Activated CD4-positive, alpha-beta T cell treated with anti-CD3 and anti-CD28 coated beads, Interleukin-2, amount 10 ng/mL, durations not matched to agents 7 days and 5 days (primary cell): ENCODE measurements around the gene IGSF3. TPM values are rescaled to one million over a fixed set of nuclear protein-coding genes. Genes with fewer than 3 reads are reported as not detected.
A peak's percentile ranks its signal among the peaks of the same experiment; 100 is the strongest.
"Not testable (repeated sequence)": the region's sequence is repeated elsewhere in the genome, so short reads cannot be mapped to it uniquely, and the experiment has no call there.

Experiments
- CTCF ChIA-PET: fragments of 350-600 bp; sonication (Branson Sonifier 250); formaldehyde crosslinking; loops from one replicate; lab custom pipeline; 2021; ENCODE audit warnings: antibody characterized with exemption; lab: Charles Lee
- POLR2A ChIA-PET: fragments of 350-600 bp; sonication (Branson Sonifier 250); formaldehyde crosslinking; loops from one replicate; lab custom pipeline; 2021; ENCODE audit warnings: antibody characterized with exemption; lab: Charles Lee
- DNase-seq: peaks from one replicate; pipeline ENCODE4 v3.0.0-alpha.2; 2020
- H3K27ac Mint-ChIP-seq: one replicate; pipeline ENCODE4 v1.8.0; 2021; ENCODE audit warnings: mild to moderate bottlenecking, moderate library complexity, mixed read lengths
- H3K27me3 Mint-ChIP-seq: one replicate; pipeline ENCODE4 v1.8.0; 2021; ENCODE audit warnings: mixed read lengths
- H3K36me3 Mint-ChIP-seq: one replicate; pipeline ENCODE4 v1.8.0; 2021; ENCODE audit warnings: low read depth, mixed read lengths
- H3K4me1 Mint-ChIP-seq: one replicate; pipeline ENCODE4 v1.8.0; 2021; ENCODE audit warnings: mixed read lengths
- H3K4me3 Mint-ChIP-seq: one replicate; pipeline ENCODE4 v1.8.0; 2021; ENCODE audit warnings: mild to moderate bottlenecking, moderate library complexity, mixed read lengths
- H3K9me3 Mint-ChIP-seq: one replicate; pipeline ENCODE4 v1.8.0; 2021; ENCODE audit warnings: mixed read lengths
- total RNA-seq, 2 experiments: library from RNA; stranded (reverse); gene quantifications; one replicate each; pipeline ENCODE4 v1.2.3, GENCODE V29; 2021

IGSF3 gene
- total RNA-seq, 2 experiments from 2014 or later: 0.35 to 0.77 TPM

DNA sequence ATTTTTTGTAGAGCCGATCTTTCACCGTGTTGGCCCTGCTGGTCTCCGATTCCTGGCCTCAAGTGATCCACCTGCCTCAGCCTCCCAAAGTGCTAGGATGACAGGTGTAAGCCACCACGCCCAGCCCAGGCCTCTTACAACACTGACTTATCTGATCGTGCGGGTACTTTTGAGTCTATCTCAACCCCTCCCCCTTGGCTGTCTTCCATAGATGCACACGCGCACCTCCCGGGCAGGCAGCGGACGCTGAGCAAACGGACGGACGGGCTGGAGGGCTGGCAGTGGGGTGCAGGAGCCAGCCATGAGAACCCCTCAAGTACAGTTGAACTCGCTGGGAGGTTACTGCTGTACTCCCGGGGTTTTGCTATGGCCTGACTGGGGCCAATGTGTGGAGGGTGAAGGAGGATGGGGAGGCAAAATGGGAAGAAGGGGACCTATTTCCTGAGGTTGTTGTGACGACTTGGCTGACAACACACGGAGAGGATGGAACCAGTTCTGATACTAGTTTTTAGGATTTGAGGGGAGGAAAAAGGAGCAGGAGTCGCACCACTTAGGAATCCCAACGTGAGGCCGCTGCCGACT lies 97.7 kb downstream of the IGSF3 start:
- peaks cover 59% of the 10 kb centered on the region for H3K4me1 Mint-ChIP-seq
- H3K27ac Mint-ChIP-seq: peak overlapping the region; percentile 82
- peaks cover 34% of the 10 kb centered on the region for H3K36me3 Mint-ChIP-seq
- H3K9me3 Mint-ChIP-seq: peaks cover 3% of the 10 kb centered on the region
- POLR2A ChIA-PET: no interaction called here
- H3K27me3 Mint-ChIP-seq: peaks cover 3% of the 10 kb centered on the region
- CTCF ChIA-PET: interaction anchor here (0.6 to 1.1 kb wide), 8 partner anchors 12 to 525 kb away, joined by 3 to 7 read pairs (median 4); no protein-coding TSS in a partner anchor
- peak overlapping the region; percentile 82 for H3K4me3 Mint-ChIP-seq
- peak; percentile 36 for DNase-seq

DNA sequence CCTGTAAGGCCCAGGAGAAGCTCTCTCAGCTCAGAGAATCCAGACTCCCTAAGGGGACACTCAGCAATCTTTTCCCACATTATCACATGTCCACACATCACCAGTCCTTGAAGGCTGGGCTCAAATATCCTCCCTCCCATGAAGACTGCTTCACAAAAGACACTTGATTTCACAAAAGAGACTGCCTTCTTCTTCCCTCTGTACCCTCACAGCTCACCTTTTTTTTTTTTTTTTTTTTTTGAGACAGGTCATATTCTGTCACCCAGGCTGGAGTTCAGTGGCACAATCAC lies 98.2 kb downstream of the IGSF3 start:
- ChIA-PET POLR2A (interaction anchor here (0.8 kb wide), 1 partner anchor 55 kb away, joined by 3 read pairs; no protein-coding TSS in a partner anchor), CTCF (interaction anchor here (0.6 to 1.1 kb wide), 9 partner anchors 11 to 526 kb away, joined by 3 to 7 read pairs (median 3); no protein-coding TSS in a partner anchor)
- H3K27ac Mint-ChIP-seq: peak overlapping the region; percentile 82
- no peak for DNase-seq
- H3K9me3 Mint-ChIP-seq: peaks cover 7% of the 10 kb centered on the region
- peaks cover 38% of the 10 kb centered on the region for H3K36me3 Mint-ChIP-seq
- peak overlapping the region; percentile 82 for H3K4me3 Mint-ChIP-seq
- H3K27me3 Mint-ChIP-seq: peaks cover 3% of the 10 kb centered on the region
- H3K4me1 Mint-ChIP-seq: peaks cover 56% of the 10 kb centered on the region

DNA sequence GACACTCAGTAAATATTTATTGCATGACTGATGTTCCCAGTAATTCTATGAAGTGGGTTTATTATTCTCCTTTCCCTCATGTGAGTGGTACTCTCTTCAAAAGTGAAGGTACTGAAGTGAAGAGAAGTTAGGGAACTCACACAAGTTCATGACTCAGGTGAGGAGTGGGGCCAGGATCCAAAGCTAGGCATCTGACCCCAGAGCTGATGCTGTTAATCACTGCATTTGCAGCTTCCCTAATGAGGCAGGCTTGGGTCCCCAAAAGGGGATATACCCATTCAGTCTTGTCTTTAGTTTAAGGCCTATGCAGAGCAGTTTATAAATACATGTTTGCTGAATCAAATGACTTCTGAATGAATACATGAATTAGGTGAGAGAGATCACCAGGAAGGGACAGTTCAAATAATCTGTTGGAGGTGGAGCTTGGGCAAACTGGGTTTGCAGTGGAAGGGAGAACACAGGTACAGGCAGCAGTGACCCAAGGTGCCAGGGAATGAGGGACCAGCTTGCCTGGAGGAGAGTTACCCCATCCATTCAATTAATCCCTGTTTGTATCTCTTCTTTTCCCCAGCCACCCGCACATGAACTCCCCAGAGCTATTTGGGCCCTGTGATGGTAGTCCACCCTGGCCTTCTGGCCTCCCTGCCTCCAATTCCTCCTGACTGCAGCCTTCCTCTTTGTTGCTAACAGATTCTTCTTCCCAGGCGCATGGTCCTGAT lies 98.7 kb downstream of the IGSF3 start:
- ChIA-PET CTCF (interaction anchor here (0.6 to 1.1 kb wide), 8 partner anchors 11 to 288 kb away, joined by 3 to 7 read pairs (median 3); no protein-coding TSS in a partner anchor), POLR2A (interaction anchor here (0.8 kb wide), 1 partner anchor 54 kb away, joined by 3 read pairs; no protein-coding TSS in a partner anchor)
- peak overlapping the region; percentile 82 for H3K4me3 Mint-ChIP-seq
- DNase-seq: no peak
- H3K27me3 Mint-ChIP-seq: peaks cover 3% of the 10 kb centered on the region
- H3K27ac Mint-ChIP-seq: peak overlapping the region; percentile 82
- peaks cover 43% of the 10 kb centered on the region for H3K36me3 Mint-ChIP-seq
- H3K4me1 Mint-ChIP-seq: peaks cover 55% of the 10 kb centered on the region
- peaks cover 13% of the 10 kb centered on the region for H3K9me3 Mint-ChIP-seq

DNA sequence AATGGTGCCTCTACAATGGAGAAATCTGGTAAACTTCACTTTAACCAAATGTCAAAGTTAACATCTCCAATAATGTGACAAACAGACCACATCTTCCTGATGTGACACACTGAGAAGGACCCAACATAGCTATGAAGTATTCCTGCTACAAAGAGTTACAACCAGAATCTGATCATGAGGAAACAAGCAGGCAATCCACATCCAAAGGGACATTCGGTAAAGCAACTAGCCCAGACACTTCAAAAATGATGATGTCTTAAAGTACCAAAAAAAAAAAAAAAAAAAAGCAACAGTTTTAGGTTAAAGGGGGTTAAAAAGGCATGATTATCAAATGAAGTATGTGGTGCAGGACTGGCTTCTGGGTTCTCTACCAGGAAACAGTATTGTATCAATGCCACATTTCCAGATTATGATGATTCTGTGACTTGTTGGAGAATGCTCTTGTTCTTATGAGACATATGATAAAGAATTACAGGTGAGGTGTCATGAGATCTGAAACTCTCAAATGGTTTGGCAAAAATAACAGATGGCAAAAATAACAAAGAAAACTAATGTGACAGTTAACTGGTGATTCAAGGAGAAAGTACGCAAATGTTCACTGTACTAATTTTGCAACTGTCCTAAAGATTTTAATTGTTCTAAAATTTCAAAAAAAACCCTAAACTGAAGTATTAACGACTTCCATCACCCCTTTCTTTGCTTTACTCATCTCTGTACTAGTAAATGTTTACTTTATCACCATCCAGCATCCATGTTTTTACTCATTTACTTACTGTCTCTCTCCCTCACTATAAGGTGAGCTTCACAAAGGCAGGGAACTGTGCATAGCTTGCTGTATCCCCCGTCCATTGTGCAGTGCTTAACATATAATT lies 99.5 kb downstream of the IGSF3 start:
- POLR2A ChIA-PET: no interaction called here
- H3K4me3 Mint-ChIP-seq: no peak overlapping the region
- H3K4me1 Mint-ChIP-seq: peaks cover 56% of the 10 kb centered on the region
- no peak overlapping the region for H3K27ac Mint-ChIP-seq
- peaks cover 20% of the 10 kb centered on the region for H3K9me3 Mint-ChIP-seq
- CTCF ChIA-PET: interaction anchor here (0.6 to 1.2 kb wide), 4 partner anchors 12 to 542 kb away, joined by 3 read pairs; no protein-coding TSS in a partner anchor
- H3K27me3 Mint-ChIP-seq: peaks cover 3% of the 10 kb centered on the region
- no peak for DNase-seq
- H3K36me3 Mint-ChIP-seq: peaks cover 51% of the 10 kb centered on the region

DNA sequence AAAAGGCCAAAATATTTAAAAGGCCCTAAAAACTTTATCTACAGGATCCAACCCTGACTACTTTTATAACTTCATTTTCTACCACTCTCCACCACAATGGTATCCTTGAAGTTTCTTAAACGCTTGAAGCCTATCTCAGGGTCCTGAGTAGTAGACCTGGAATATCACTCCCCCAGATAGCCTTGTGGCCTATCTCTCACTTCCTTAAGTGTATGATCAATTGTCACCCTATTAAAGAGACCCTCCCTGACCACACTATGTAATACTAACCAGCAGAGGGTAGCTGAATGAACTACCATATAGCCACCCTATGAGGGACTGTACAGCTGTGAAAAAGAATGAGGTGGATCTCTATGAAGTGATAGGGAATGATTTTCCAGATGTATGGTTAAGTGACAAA lies 102.3 kb downstream of the IGSF3 start:
- peaks cover 63% of the 10 kb centered on the region for H3K36me3 Mint-ChIP-seq
- ChIA-PET CTCF (no interaction called here), POLR2A (interaction anchor here (0.5 kb wide), 1 partner anchor 175 kb away, joined by 3 read pairs; no protein-coding TSS in a partner anchor)

DNA sequence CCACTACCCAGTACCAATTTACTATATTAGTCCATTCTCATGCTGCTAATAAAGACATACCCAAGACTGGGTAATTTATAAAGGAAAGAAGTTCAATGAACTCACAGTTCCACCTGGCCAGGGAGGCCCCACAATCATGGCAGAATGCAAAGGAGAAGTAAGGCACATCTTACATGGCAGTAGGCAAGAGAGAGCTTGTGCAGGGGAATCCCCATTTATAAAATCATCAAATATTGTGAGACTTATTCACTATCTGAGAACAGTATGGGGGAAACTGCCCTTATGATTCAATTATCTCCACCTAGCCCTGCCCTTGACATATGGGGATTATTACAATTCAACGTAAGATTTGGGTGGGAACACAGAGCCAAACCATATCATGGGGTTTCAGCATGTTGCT lies 103.1 kb downstream of the IGSF3 start:
- no peak overlapping the region for H3K27ac Mint-ChIP-seq
- peaks cover 28% of the 10 kb centered on the region for H3K9me3 Mint-ChIP-seq
- ChIA-PET CTCF (interaction anchor here (0.8 kb wide), 1 partner anchor 66 kb away, joined by 3 read pairs; no protein-coding TSS in a partner anchor), POLR2A (no interaction called here)
- no peaks in the 10 kb centered on the region for H3K27me3 Mint-ChIP-seq
- H3K36me3 Mint-ChIP-seq: peaks cover 57% of the 10 kb centered on the region
- no peak for DNase-seq
- no peak overlapping the region for H3K4me3 Mint-ChIP-seq
- H3K4me1 Mint-ChIP-seq: peaks cover 61% of the 10 kb centered on the region

More for the DNA sequence above, 102.3 kb downstream of the IGSF3 start:
- Mint-ChIP-seq H3K4me3 (no peak overlapping the region), H3K27ac (no peak overlapping the region), H3K4me1 (peaks cover 64% of the 10 kb centered on the region), H3K9me3 (peaks cover 28% of the 10 kb centered on the region), H3K27me3 (no peaks in the 10 kb centered on the region)
- no peak for DNase-seq

DNA sequence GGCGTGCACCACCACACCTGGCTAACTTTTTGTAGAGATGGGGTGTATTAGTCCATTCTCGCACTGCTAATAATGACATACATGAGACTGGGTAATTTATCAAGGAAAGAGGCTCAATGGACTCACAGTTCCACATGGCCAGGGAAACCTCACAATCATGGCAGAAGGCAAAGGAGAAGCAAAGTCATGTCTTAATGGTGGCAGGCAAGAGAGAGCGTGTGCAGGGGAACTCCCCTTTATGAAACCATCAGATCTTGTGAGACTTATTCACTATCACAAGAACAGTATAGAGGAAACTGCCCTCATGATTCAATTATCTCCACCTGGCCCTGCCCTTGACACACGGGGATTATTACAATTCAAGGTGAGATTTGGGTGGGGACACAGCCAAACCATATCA lies 105.1 kb downstream of the IGSF3 start:
- H3K27me3 Mint-ChIP-seq, H3K4me3 Mint-ChIP-seq, DNase-seq, POLR2A ChIA-PET, H3K27ac Mint-ChIP-seq: not testable (repeated sequence)
- CTCF ChIA-PET: interaction anchor here (0.6 kb wide), 1 partner anchor 203 kb away, joined by 3 read pairs; no protein-coding TSS in a partner anchor
- Mint-ChIP-seq H3K9me3 (peaks cover 28% of the 10 kb centered on the region), H3K4me1 (peaks cover 60% of the 10 kb centered on the region), H3K36me3 (peaks cover 49% of the 10 kb centered on the region)

DNA sequence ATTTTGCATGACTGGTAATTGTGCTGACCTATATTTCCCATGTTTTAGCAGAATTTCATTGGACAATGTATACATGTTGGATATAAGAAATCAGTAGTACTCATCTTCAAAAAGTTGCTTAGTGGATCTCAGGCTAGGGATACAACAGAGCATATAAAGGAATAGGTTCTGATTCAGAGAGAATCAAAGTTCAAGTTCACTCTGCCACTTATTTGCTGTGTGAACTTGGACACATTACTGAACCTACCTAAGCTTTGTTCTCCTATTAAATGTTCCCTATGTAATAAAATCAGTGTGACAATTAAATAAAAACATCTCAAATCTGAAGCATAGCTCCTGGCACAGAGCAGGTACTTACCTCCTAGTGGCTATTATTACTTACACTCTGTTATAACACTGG lies 106.0 kb downstream of the IGSF3 start:
- H3K27me3 Mint-ChIP-seq: no peaks in the 10 kb centered on the region
- H3K4me3 Mint-ChIP-seq: no peak overlapping the region
- H3K27ac Mint-ChIP-seq: no peak overlapping the region
- CTCF ChIA-PET: no interaction called here
- H3K4me1 Mint-ChIP-seq: peaks cover 64% of the 10 kb centered on the region
- peaks cover 46% of the 10 kb centered on the region for H3K36me3 Mint-ChIP-seq
- POLR2A ChIA-PET: no interaction called here
- peaks cover 28% of the 10 kb centered on the region for H3K9me3 Mint-ChIP-seq
- DNase-seq: no peak

DNA sequence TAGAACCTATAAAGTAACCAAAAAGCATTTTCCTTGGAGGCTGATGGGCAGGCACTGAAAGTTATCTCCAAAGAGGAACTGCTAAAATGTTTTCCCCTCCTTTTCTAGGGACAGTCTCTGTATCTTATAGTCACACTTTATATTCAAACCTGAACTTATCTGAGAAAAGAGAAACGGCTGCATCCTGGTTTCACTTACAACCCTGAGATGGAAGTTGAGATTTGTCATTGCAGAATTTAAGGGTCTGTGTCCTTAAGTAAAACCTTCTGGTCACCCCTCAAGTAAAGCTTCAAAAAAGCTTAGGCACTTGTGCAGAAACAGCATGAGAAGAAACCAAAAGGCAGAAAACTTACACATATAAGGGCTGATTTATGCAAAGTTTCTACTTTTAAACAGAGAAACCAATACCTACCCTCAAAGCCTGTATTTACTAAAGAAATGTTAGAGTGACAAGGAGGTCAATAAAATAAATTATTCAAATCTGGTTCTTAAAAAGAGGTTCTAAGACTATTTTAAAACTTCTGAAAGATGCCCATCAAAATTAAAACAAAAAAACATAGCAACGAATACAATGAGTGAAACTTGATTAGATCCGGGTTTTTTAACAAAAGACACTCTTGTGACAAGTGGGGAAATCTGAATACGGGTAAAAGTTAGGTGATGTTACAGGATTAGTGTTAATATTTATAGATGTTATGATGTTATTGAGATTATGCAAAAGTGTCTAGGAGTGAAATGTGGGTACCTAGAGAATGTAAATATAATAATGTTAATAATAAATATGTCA lies 106.6 kb downstream of the IGSF3 start:
- POLR2A ChIA-PET: no interaction called here
- Mint-ChIP-seq H3K9me3 (peaks cover 28% of the 10 kb centered on the region), H3K36me3 (peaks cover 42% of the 10 kb centered on the region), H3K4me1 (peaks cover 62% of the 10 kb centered on the region), H3K27me3 (no peaks in the 10 kb centered on the region), H3K27ac (no peak overlapping the region), H3K4me3 (no peak overlapping the region)
- no peak for DNase-seq
- CTCF ChIA-PET: no interaction called here

DNA sequence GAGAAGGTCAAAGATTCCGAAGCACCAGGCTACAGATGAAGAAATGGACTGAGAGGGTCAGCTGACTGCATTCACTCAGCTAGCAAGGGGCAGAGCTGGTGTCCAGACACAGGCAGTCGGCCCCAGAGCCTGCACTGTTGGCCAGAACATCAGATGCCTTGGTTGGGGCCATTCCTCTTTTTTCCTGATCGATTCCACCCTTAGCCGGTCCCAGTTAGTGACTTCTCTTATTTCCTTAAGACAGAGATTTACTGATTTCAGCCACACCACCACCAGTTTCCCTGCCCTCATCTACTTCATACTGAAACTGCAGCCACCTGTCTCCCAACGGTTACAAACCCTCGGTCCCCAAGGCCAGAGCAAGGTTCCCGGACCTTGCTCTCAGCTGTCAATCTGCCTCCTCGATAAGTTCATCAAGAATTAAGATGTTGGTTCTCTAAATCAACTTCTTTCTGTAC lies 108.2 kb downstream of the IGSF3 start:
- Mint-ChIP-seq H3K27me3 (no peaks in the 10 kb centered on the region), H3K4me3 (no peak overlapping the region), H3K27ac (peak overlapping the region; percentile 63), H3K9me3 (peaks cover 20% of the 10 kb centered on the region), H3K4me1 (peaks cover 69% of the 10 kb centered on the region), H3K36me3 (peaks cover 34% of the 10 kb centered on the region)
- ChIA-PET POLR2A (no interaction called here), CTCF (no interaction called here)
- no peak for DNase-seq

DNA sequence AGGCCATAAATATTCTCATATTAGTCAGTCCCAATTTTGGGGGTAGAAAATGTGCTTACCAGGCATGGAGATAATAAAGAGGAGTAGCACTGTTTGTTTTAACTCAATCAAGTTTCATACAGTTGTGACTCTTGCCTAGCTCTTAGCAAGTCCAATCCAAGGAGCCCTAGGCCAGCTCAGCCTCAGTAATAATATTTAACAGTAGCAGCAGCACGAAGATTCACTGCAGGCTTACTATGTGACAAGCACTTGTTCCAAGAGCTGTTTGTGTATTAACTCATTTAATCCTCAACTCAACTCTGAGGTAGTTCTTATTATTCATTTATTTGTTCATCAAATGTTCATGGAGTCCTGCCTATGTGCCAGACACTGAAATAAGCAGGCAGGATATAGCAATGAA lies 109.0 kb downstream of the IGSF3 start:
- ChIA-PET POLR2A (interaction anchor here (0.6 kb wide), 1 partner anchor 825 kb away, joined by 3 read pairs; no protein-coding TSS in a partner anchor), CTCF (interaction anchor here (0.8 kb wide), 1 partner anchor 11 kb away, joined by 5 read pairs; no protein-coding TSS in a partner anchor)
- DNase-seq: no peak
- peaks cover 12% of the 10 kb centered on the region for H3K9me3 Mint-ChIP-seq
- no peak overlapping the region for H3K4me3 Mint-ChIP-seq
- H3K27ac Mint-ChIP-seq: no peak overlapping the region
- peaks cover 72% of the 10 kb centered on the region for H3K4me1 Mint-ChIP-seq
- peaks cover 28% of the 10 kb centered on the region for H3K36me3 Mint-ChIP-seq
- H3K27me3 Mint-ChIP-seq: no peaks in the 10 kb centered on the region
